NT2/D1 (cell line): ENCODE measurements around the gene TNFAIP8.

ENCODE experiments used
- SUZ12 ChIP-seq: IDR thresholded peaks from 2 replicates; pipeline ENCODE4 v1.6.1; 2011; ENCODE audit not compliant: insufficient read length, insufficient read depth; ENCODE audit errors: extremely low read depth
- YY1 ChIP-seq: IDR thresholded peaks from 2 replicates; pipeline ENCODE4 v1.6.1; 2011; ENCODE audit not compliant: insufficient read length, insufficient read depth
- ZNF274 ChIP-seq: IDR thresholded peaks from 2 replicates; pipeline ENCODE4 v1.6.1; 2011; ENCODE audit warnings: mild to moderate bottlenecking, low read depth, low read length

DNA sequence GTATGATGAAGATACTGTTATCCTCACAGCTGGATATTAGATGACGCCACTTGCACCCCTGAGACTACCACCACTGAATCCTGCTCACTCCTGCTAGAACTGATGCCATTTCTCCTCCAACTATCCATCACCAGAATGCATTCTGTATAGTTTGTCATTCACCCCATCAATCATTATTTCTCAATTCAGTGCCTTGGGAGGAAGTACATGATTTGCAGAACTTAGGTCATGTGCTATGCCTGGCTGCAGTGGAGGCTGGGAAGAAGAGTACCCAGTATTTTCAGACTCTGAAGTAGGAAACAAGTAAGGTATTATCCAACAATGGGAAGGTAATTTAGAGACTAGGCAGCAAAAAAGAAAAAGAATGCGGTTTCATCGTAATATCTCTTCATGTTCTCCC is 70.2 kb downstream of the TNFAIP8 start:
- TF ChIP-seq SUZ12 (no peak), YY1 (no peak), ZNF274 (no peak)
